HG02943 (cell line): ENCODE measurements around the gene TLR2.

Source experiments
- ATAC-seq: cut with Tn5 transposase; IDR thresholded peaks from one replicate; pipeline ENCODE4 v1.9.1; 2021; ENCODE audit warnings: mild to moderate bottlenecking, low read depth, moderate library complexity; ENCODE audit not compliant: unreplicated experiment

The TLR2 gene

GRCh38 chr4:153725831-153726154 lies 41.7 kb downstream of the TLR2 start:
- ATAC-seq: no peak

- no peak for ATAC-seq
These were observed 44.1 kb downstream of the TLR2 start for GRCh38 chr4:153728151-153728550.

DNA sequence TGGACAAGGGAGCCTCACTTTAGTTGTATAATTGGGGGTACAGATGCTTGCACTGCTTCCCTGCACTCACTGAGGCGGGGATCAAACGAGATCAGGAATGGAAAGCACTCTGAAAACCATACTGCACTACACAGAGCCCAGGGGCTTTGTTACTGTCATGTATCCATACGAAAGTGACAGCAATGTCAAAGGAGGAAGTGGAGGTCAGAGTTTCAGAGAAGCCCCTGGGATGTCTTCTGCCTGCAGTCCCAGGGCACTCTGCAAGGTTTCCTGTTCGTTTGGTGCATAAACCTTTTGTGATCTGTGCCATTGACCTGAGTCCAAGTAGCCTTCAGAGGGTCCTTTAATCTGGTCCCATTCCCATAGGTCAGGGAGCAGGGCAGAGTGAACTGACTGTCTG lies 44.6 kb downstream of the TLR2 start:
- ATAC-seq: no peak

DNA sequence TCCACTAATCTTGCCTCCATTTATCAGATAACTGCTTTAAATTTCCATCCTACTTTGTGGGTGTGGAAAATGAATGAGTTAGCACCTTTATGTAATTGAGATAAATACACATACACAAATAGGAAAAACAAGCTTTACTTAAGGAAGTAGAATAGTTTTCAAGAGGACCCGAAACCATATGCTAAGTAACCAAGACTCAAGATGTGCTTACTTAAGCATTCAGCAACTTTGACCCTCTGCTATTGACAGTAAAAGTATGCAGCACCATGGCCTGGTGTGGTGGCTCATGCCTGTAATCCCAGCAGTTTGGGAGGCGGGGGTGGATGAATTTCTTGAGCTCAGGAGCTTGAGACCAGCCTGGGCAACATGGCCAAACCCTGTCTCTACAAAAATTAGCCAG lies 45.8 kb downstream of the TLR2 start:
- ATAC-seq: no peak

DNA sequence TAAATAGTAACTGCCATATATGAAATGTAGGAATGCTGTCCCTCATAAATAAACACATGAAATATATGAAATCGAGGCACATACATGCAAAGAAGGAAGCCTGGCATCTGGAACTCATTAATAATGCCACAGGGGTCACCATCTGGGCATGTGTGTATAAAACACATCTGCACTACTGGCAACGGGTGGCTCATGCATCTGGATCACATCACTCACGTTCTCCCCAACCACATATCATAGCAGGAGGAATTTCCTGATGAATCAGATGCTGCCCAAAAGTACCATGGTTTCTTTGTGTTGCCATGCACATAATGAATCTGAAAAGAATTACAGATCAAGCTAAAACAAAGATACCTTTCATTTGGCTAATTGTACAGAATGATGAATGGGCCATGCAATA lies 47.2 kb downstream of the TLR2 start:
- ATAC-seq: no peak

DNA sequence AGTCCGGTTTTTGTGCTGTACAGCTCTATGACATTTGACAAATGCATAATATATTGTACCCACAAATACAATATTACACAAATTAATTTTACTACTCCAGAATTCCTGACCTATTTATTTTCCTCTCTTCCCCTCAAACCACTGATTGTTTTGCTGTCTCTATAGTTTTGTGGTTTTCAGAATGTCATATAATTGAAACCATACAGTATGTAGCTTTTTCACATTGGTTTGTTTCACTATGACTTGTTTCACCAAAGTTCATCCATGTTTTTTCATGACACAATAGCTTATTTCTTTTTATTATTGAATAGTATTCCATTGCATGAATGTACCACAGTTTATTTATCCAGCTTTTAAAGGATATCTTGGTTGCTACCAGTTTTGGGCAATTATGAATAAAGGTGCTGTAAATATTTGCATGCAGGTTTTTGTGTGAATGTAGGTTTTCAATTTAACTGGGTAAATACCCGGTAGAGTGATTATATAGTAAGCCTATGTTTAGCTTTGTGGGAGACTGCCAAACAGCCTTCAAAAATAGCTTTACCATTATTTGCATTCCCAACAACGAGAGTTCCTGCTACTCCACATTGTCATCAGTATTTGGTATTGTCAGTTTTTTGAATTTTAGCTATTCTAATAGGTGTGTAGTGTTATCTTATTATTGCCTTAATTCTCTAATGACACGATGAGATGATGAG lies 49.8 kb downstream of the TLR2 start:
- ATAC-seq: no peak

DNA sequence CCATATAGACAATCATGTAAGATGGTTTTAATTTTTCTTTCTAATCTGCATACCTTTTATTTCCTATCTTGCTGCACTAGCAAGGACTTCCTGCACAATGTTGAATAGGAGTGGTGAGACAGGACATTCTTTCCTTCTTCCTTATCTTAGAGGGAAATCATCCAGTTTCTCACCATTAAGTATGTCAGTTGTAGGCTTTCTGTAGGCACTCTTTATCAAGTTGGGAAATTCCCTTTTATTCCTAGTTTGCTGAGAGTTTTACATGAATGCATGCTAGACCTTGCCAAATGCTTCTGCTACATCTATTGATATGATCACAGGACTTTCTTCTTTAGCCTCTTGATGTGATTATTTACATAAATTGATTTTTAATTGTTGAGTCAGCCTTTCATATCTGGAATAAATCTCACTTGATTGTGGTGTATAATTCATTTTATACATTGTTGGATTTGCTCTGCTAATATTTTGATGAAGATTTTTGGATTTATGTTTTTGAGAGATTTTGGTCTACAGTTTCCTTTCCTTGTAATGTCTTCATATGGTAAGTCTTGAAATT lies 51.9 kb downstream of the TLR2 start:
- ATAC-seq: no peak

GRCh38 chr4:153741541-153741940 lies 57.5 kb downstream of the TLR2 start:
- no peak for ATAC-seq

GRCh38 chr4:153745651-153746050 lies 61.6 kb downstream of the TLR2 start:
- ATAC-seq: no peak

- ATAC-seq: no peak
These were observed 63.4 kb downstream of the TLR2 start for GRCh38 chr4:153747406-153747955.

DNA sequence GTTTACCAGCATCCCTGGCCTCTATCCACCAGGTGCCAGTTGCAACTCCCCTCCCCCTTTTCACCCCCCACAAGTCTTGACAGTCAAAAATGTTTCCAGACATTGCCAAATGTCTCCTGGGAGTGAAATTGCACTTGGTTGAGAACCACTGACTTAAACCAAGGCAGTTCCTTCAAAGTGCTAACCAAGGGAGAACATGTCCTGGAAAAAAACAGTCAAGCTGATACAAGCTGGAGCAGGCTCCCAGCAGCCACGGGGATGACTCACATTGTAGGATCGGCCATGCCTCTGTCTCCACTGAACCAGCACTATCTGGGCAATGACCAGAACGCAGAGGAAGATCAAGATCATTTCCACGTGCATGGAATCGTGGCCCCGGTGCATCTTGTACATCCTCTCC lies 64.3 kb downstream of the TLR2 start:
- no peak for ATAC-seq

DNA sequence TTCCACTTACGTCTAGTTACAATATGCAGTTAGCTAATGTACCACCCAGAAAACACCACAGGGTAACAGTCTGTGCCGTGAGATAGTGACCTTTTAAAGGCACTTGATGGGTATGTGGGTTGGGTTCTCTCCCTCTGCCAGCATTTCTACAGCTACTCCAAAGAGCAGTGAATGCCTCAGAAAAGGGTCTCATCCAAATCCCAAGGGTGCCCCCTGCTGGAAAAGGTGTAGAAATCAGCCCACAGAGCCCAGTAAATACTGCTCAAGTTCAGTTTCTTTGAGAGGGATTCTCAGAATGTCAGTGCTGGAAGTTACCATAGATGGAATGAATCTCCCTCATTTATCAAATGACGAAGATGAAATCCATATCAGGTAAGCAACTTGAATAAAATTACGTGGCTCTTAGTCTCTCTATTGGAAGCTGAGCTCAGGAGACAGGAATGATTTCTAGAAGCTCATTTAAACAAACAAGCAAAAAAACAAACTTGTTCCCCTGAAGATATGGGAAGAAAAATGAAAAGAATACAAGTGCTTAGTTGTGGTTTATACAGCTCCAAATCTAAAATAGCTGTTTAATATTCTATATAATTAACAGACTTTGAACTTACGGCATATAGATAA lies 66.2 kb downstream of the TLR2 start:
- no peak for ATAC-seq

- ATAC-seq: no peak
These were observed 71.1 kb downstream of the TLR2 start for GRCh38 chr4:153755186-153755585.
